ENCODE results near the gene TDRD12. TPM values are rescaled to one million over a fixed set of nuclear protein-coding genes. Genes with fewer than 3 reads are reported as not detected.

The TDRD12 gene
- total and polyA plus RNA-seq, 4 donors, result under 0.01 to 0.23 (median 0.02) TPM; not detected in 1

DNA sequence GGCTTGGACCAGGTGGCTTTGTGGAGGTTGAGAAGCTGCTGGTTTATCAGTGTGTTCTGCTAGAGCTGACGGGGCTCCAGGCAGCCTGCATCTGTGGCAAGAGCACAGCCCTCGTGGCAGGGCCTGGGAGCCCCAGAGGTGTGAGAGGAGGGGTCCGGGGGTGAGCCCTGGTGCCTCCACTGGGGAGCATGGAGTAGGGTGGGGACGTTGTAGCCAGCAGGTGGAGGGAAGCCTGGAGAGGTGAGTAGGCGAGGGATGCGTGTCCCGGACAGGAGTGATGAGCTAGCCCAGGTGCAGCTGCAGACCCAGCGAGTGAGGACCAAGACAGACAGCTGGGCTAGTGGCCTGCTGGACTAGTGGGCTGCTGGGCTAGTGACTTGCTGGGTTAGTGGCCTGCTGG lies 99.0 kb downstream of the TDRD12 start:
- Histone ChIP-seq H3K9me3 (ENCODE audit: control insufficient read depth in 4 of 4, low read length in 3 of 4) (no peaks in the 10 kb centered on the region), H3K4me1 (ENCODE audit: control insufficient read depth in 4 of 4, insufficient read depth in 4 of 4, low read length in 3 of 4) (no peaks in the 10 kb centered on the region), H3K36me3 (ENCODE audit: control insufficient read depth in 4 of 4, insufficient read depth in 3 of 4, low read depth in 1 of 4, low read length in 3 of 4) (no peaks in the 10 kb centered on the region), H3K9ac (ENCODE audit: low read depth in 1 of 2, low read length in 2 of 2) (no peak overlapping the region), H3K4me3 (ENCODE audit: low read depth in 1 of 3, low read length in 3 of 3) (no peak overlapping the region), H3K27me3 (ENCODE audit: control insufficient read depth in 4 of 4, insufficient read depth in 4 of 4, low read length in 3 of 4) (no peaks in the 10 kb centered on the region), H3K27ac (ENCODE audit: low read depth in 1 of 2, low read length in 2 of 2) (no peak overlapping the region)
- TF ChIP-seq FOXA2 (IDR thresholded peaks at IDR 0.05) (no peak), YY1 (IDR thresholded peaks at IDR 0.05) (no peak), RXRA (IDR thresholded peaks at IDR 0.05) (no peak), REST (IDR thresholded peaks at IDR 0.05) (no peak), NR2F2 (IDR thresholded peaks at IDR 0.05) (no peak), FOXA1 (IDR thresholded peaks at IDR 0.05) (no peak), SP1 (IDR thresholded peaks at IDR 0.05) (no peak), HNF4G (IDR thresholded peaks at IDR 0.05) (no peak), CTCF (IDR thresholded peaks at IDR 0.05; ENCODE audit: low read depth, low read length, missing input control) (no peak), MAX (IDR thresholded peaks at IDR 0.05) (no peak), HNF4A (conservative IDR thresholded peaks at IDR 0.05) (no peak), JUND (IDR thresholded peaks at IDR 0.05) (no peak), EGR1 (IDR thresholded peaks at IDR 0.05; ENCODE audit: low read depth in 2 of 2) (no peak), TAF1 (conservative IDR thresholded peaks at IDR 0.05) (no peak)
- 88% methylated on average over 8 of the region's 8 CpGs for WGBS
- DNase-seq (ENCODE audit: low spot score), result no peak

DNA sequence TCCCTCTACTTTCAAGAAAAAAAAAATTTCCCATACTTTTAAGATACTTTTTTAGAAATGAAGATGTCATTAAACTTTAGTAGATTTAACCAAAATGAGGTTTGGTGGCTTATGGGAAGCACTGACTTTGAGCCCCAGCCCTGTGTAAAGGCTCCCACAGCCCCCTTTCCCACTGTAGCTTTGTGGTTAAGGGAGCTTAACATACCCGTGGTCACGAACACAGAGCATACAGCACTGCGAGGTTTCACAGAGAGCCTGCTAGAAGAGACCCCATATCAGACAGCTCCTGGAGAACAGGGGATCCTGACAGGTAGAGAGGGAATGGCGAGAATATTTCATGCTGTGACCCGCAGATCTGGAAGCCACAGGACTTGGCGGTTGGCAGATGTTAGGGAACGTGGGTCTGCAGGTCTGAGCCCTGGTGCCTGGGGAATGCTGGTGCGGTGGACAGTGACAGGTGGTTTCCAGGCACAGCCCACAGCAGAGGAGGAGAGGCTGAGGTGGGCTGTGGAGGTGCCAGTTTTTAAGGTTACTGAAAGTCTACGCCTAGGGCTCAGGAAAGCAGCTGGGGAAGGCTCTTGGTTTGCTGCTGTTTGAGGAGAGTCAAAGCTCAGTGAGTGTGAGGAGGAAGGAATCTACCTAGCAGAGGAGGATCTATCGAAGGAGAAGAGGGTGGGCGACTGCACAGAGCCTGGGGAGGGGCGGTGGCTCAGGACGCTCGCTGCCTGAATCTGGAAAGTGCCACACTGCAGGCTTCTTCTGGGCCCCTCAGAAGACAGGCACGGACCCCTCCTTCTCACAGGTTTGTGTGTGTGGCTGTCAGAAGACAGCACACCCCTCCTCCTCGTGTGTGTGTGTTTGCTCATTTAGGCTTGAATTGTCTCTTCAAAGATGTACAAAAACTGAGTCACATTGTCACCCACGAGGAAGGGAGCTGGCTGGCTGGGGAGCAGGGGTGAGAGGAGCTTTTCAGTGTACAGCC lies 100.1 kb downstream of the TDRD12 start:
- no peak overlapping the region for H3K27ac ChIP-seq (ENCODE audit: low read depth in 1 of 2, low read length in 2 of 2)
- H3K4me3 ChIP-seq (ENCODE audit: low read depth in 1 of 3, low read length in 3 of 3), result no peak overlapping the region
- H3K27me3 ChIP-seq (ENCODE audit: control insufficient read depth in 4 of 4, insufficient read depth in 4 of 4, low read length in 3 of 4), result no peaks in the 10 kb centered on the region
- H3K4me1 ChIP-seq (ENCODE audit: control insufficient read depth in 4 of 4, insufficient read depth in 4 of 4, low read length in 3 of 4), result no peaks in the 10 kb centered on the region
- WGBS, result 67% methylated on average over 17 of the region's 17 CpGs
- no peaks in the 10 kb centered on the region for H3K9me3 ChIP-seq (ENCODE audit: control insufficient read depth in 4 of 4, low read length in 3 of 4)
- no peak overlapping the region for H3K9ac ChIP-seq (ENCODE audit: low read depth in 1 of 2, low read length in 2 of 2)
- no peak for DNase-seq (ENCODE audit: low spot score)
- H3K36me3 ChIP-seq (ENCODE audit: control insufficient read depth in 4 of 4, insufficient read depth in 3 of 4, low read depth in 1 of 4, low read length in 3 of 4), result no peaks in the 10 kb centered on the region
- TF ChIP-seq FOXA1 (IDR thresholded peaks at IDR 0.05) (no peak), NR2F2 (IDR thresholded peaks at IDR 0.05) (no peak), RXRA (IDR thresholded peaks at IDR 0.05) (no peak), YY1 (IDR thresholded peaks at IDR 0.05) (no peak), JUND (IDR thresholded peaks at IDR 0.05) (no peak), TAF1 (conservative IDR thresholded peaks at IDR 0.05) (no peak), HNF4A (conservative IDR thresholded peaks at IDR 0.05) (no peak), CTCF (IDR thresholded peaks at IDR 0.05; ENCODE audit: low read depth, low read length, missing input control) (no peak), EGR1 (IDR thresholded peaks at IDR 0.05; ENCODE audit: low read depth in 2 of 2) (no peak), FOXA2 (IDR thresholded peaks at IDR 0.05) (no peak), REST (IDR thresholded peaks at IDR 0.05) (no peak), HNF4G (IDR thresholded peaks at IDR 0.05) (no peak), RAD21 (IDR thresholded peaks at IDR 0.05) (no peak)
- TF ChIP-seq, protein P1, sequence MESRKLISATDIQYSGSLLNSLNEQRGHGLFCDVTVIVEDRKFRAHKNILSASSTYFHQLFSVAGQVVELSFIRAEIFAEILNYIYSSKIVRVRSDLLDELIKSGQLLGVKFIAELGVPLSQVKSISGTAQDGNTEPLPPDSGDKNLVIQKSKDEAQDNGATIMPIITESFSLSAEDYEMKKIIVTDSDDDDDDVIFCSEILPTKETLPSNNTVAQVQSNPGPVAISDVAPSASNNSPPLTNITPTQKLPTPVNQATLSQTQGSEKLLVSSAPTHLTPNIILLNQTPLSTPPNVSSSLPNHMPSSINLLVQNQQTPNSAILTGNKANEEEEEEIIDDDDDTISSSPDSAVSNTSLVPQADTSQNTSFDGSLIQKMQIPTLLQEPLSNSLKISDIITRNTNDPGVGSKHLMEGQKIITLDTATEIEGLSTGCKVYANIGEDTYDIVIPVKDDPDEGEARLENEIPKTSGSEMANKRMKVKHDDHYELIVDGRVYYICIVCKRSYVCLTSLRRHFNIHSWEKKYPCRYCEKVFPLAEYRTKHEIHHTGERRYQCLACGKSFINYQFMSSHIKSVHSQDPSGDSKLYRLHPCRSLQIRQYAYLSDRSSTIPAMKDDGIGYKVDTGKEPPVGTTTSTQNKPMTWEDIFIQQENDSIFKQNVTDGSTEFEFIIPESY (IDR thresholded peaks at IDR 0.05), result no peak

Measured in liver (tissue), 9 donors.